GM18505 (cell line): ENCODE data around the gene LAGE3.

ENCODE experiments used
- ATAC-seq: cut with Tn5 transposase; IDR thresholded peaks from one replicate; pipeline ENCODE4 v1.9.1; 2021; ENCODE audit not compliant: unreplicated experiment
- POLR2A ChIP-seq: IDR thresholded peaks from 4 replicates; pipeline ENCODE4 v1.6.1; 2011; ENCODE audit warnings: borderline replicate concordance; ENCODE audit not compliant: insufficient read depth, insufficient read length; ENCODE audit errors: extremely low read depth

Gene LAGE3

DNA sequence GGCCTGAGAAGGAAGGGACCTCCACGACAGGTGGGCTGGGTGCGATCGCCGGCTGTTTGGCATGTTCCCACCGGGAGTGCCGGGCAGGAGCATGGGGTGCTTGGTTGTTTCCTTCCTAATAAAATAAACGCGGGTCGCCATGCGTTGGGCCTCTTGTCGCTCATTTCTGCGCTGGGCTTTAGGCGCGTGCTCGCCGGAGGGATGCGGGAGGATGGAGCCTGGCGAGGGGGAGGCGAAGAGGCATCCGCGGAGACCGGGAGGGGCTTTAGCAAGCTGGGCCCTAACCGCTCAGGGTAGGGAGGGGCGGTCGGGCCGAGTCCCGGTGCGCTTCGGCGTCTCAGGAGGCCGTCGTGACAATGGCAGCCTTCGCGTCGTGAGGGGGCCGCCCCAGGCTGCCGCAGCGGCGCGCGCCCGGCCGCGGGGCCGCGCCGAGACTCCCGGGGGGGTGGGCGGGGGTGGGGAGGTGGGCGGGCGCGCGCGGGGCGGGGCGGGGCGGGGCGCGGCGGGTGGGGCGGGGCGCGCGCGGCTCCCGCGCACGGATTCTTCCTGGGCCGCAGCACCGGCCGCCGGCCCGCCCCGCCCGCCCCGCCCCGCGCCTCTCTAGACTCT lies 42.6 kb downstream of the LAGE3 start:
- ATAC-seq = peak; percentile 40
- TF ChIP-seq POLR2A = no peak

GRCh38 chrX:154435171-154435733 lies 43.8 kb downstream of the LAGE3 start:
- no peak for ATAC-seq

GRCh38 chrX:154434394-154435168 lies 44.5 kb downstream of the LAGE3 start:
- TF ChIP-seq POLR2A = no peak
- ATAC-seq = no peak

More at GRCh38 chrX:154435171-154435733, 43.8 kb downstream of the LAGE3 start:
- no peak for TF ChIP-seq POLR2A

GRCh38 chrX:154433605-154434004 lies 45.5 kb downstream of the LAGE3 start:
- no peak for ATAC-seq

GRCh38 chrX:154432210-154432609 lies 46.9 kb downstream of the LAGE3 start:
- no peak for ATAC-seq
- TF ChIP-seq POLR2A = no peak

More at GRCh38 chrX:154433605-154434004, 45.5 kb downstream of the LAGE3 start:
- no peak for TF ChIP-seq POLR2A

- no peak for ATAC-seq
- no peak for TF ChIP-seq POLR2A
These were observed 47.7 kb downstream of the LAGE3 start for GRCh38 chrX:154431341-154431740.

GRCh38 chrX:154430916-154431315 lies 48.2 kb downstream of the LAGE3 start:
- ATAC-seq = no peak
- TF ChIP-seq POLR2A = no peak

DNA sequence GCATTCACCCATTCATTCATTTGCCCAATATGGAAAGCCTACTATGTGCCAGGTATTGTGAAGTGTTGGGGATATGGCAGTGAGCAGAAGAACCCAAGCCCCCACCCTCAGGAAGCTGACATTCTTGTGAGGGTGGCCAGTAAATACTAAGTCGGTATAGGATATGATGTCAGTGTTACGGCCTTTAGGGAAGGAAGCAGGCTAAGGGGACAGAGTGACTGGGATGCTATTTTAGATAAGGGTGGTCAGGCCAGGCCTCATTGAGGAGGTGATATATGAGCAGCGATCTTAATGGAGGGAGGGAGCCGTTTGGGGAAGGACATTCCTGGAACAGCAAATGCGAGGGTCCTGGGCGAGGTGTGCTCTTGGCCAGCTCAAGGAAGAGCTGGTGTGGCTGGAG lies 48.6 kb downstream of the LAGE3 start:
- TF ChIP-seq POLR2A = no peak
- ATAC-seq = no peak

DNA sequence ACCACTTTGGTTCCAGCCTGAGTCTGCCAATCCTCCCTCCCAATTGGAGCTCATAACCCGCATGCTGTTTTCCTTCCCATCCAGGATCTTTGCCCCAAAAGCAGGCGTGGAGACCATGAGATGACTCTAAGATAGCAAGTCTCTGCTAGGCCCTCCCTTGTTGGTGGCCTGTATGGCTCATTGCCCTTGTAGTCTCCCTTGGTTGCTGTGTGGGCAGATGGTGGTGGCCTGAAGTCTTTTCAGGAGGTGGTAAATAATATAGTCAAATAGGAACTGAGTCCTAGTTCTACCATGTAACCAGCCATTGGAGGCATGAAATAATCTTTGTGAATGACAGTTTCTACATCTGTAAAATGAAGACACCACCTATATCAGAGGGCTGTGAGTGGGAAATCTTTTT lies 49.4 kb downstream of the LAGE3 start:
- ATAC-seq = no peak
- no peak for TF ChIP-seq POLR2A

DNA sequence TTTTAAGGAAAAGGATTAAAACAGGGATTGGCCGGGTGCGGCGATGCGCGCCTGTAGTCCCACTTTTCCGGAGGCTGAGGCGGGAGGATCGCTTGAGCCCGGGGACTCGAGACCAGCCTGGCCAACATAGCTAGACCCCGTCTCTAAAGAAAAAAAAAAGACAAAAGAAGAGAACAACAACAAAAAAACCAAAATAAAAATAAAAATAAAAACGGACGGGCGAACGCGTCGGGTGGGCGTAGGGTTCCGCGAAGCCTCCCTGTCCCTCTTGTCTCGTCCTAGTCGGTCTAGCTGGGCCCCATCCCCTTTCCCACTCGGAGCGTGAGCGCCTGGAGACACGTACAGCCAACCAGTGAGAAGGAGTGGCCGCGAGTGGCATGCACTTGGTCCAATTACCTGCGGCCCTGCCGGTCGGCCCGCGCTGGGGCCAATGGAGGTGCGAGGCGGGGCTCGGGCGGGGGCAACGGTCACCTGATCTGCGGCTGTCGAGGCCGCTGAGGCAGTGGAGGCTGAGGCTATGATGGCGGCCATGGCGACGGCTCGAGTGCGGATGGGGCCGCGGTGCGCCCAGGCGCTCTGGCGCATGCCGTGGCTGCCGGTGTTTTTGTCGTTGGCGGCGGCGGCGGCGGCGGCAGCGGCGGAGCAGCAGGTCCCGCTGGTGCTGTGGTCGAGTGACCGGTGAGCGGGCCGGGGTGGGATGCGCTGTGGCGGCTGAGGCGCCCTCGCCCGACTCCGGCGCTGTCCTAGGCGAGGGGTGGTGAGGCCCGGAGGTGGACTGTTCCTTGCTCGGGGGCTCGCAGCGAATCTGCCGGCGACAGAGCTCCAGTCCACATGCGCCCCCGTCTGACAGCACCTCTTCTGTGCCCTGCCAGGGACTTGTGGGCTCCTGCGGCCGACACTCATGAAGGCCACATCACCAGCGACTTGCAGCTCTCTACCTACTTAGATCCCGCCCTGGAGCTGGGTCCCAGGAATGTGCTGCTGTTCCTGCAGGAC lies 50.6 kb downstream of the LAGE3 start, which contains the start of gene ATP6AP1:
ATP6AP1 (plus strand) TSS at position 502 of the 996 bp plus-strand sequence; CDS start at position 518, 16 bp downstream.
- ATAC-seq = peak; percentile 92
- peak; percentile 50 for TF ChIP-seq POLR2A
